Measurements from ENCODE around the gene ATXN1. TPM values are rescaled to one million over a fixed set of nuclear protein-coding genes. Genes with fewer than 3 reads are reported as not detected.

The ATXN1 gene
- polyA plus RNA-seq, 1 of the 3 experiments (the other 2 are of a cell fraction) = 7.9 TPM

DNA sequence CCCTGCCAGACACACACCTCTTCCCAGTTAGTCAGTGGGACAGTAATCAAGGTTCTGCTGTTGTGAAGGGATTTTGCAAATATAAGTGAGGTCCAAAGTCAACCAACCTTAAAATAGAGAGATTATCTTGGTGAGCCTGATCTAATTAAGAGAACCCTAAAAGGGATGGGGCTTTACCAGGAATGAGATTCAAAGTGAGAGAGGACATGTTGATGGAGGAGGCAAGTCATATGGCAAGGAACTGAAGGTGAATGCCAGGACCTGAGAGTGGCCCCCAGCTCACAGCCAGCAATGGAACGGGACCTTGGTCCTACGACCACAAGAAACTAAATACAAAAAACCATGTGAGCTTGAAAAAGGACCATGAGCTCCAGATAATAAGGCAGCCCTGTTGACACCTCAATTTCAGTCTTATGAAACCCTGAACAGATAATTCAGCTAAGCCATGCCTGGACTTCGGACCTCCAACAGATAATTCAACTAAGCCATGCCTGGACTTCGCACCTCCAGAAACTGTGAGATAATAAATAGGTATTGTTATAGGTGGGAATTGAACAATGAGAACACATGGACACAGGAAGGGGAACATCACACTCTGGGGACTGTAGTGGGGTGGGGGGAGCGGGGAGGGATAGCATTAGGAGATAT, 269.5 kb downstream of the ATXN1 start:
- TF ChIP-seq IRF3 (IDR thresholded peaks at IDR 0.05; ENCODE audit: low read depth, low read length) = no peak
- no peak for TF ChIP-seq FOXJ3 (CRISPR knock-in tag; IDR thresholded peaks at IDR 0.05)
- no peak for TF ChIP-seq ELF1 (IDR thresholded peaks at IDR 0.05)
- Histone ChIP-seq H3K27ac (ENCODE audit: low read depth in 2 of 2, low read length in 1 of 2) (no peak overlapping the region), H3K4me1 (ENCODE audit: control insufficient read depth in 1 of 2, insufficient read depth in 2 of 2, low read depth in 1 of 2, low read length in 1 of 2) (no peaks in the 10 kb centered on the region)

DNA sequence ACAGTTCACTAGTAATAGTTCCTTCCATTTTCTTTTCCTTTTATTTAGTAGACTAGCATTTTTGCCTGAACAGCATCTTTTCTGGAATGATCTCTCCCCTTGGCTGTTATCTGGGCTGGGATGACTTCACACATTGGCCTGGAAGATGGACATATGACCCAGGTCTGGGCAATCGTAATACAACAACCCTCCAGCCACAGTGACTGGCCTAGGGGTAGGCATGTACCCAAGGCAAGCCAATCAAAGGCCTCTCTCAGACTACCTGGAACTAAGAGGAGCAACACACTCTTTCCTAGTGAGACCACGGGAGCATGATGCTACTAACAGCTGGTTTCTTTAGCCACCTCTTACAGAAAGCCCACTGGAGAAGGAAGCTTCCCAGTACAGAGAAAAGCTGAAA, 270.6 kb downstream of the ATXN1 start:
- no peak for TF ChIP-seq CHD2 (IDR thresholded peaks at IDR 0.05; ENCODE audit: low read length, partially characterized antibody)
- TF ChIP-seq MXI1 (IDR thresholded peaks at IDR 0.05; ENCODE audit: low read depth, low read length) = no peak
- TF ChIP-seq, protein P1, sequence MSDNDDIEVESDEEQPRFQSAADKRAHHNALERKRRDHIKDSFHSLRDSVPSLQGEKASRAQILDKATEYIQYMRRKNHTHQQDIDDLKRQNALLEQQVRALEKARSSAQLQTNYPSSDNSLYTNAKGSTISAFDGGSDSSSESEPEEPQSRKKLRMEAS (IDR thresholded peaks at IDR 0.05; ENCODE audit: low read depth) = no peak
- no peak for TF ChIP-seq POLR2AphosphoS5 (IDR thresholded peaks at IDR 0.05; ENCODE audit: low read depth, low read length)
- H3K9ac ChIP-seq = no peak overlapping the region
- H3K4me2 ChIP-seq = no peak overlapping the region
- ChIA-PET CTCF (interaction anchor here (0.6 kb wide), 1 partner anchor 159 kb away, joined by 3 read pairs; no protein-coding TSS in a partner anchor), POLR2A (no interaction called here)
- H3K27me3 ChIP-seq (ENCODE audit: insufficient read depth) = no peaks in the 10 kb centered on the region
- no peak for DNase-seq
- 91% methylated on average over 2 of the region's 2 CpGs for WGBS (ENCODE audit: low lambda C conversion rate)
- H2AFZ ChIP-seq (ENCODE audit: low read depth) = no peak overlapping the region
- no peaks in the 10 kb centered on the region for H3K9me2 ChIP-seq
- no peak overlapping the region for H3K4me3 ChIP-seq (ENCODE audit: low read depth in 2 of 2, low read length in 1 of 2)
- H3K79me2 ChIP-seq (ENCODE audit: insufficient read depth) = no peaks in the 10 kb centered on the region
- H4K20me1 ChIP-seq (ENCODE audit: insufficient read depth) = peaks cover 5% of the 10 kb centered on the region; the same call in 1 of the 2 replicates
- peaks cover 3 to 12% of the 10 kb centered on the region in 2 experiments for H3K36me3 ChIP-seq (replicated peaks in 1 of 2; ENCODE audit: control insufficient read depth in 1 of 2, insufficient read depth in 2 of 2, low read length in 1 of 2)
- H3F3A ChIP-seq (replicated peaks; ENCODE audit: insufficient read depth) = peaks cover 3% of the 10 kb centered on the region
- H3K9me3 ChIP-seq = no peaks in the 10 kb centered on the region
- H3K27ac ChIP-seq (ENCODE audit: low read depth in 2 of 2, low read length in 1 of 2) = no peak overlapping the region
- no peaks in the 10 kb centered on the region for H3K4me1 ChIP-seq (ENCODE audit: control insufficient read depth in 1 of 2, insufficient read depth in 2 of 2, low read depth in 1 of 2, low read length in 1 of 2)

More for the DNA sequence above, 269.5 kb downstream of the ATXN1 start:
- Histone ChIP-seq H3K4me3 (ENCODE audit: low read depth in 2 of 2, low read length in 1 of 2) (no peak overlapping the region), H3K4me2 (no peak overlapping the region), H3K9me2 (no peaks in the 10 kb centered on the region), H2AFZ (ENCODE audit: low read depth) (no peak overlapping the region), H3F3A (replicated peaks; ENCODE audit: insufficient read depth) (peaks cover 3% of the 10 kb centered on the region), H4K20me1 (ENCODE audit: insufficient read depth) (peaks cover 5% of the 10 kb centered on the region; the same call in 1 of the 2 replicates), H3K27me3 (ENCODE audit: insufficient read depth) (no peaks in the 10 kb centered on the region), H3K36me3 (replicated peaks in 1 of 2; ENCODE audit: control insufficient read depth in 1 of 2, insufficient read depth in 2 of 2, low read length in 1 of 2) (peaks cover 0 to 3% of the 10 kb centered on the region in 2 experiments), H3K9ac (no peak overlapping the region), H3K9me3 (no peaks in the 10 kb centered on the region), H3K79me2 (ENCODE audit: insufficient read depth) (no peaks in the 10 kb centered on the region)
- POLR2A ChIA-PET = no interaction called here
- 94% methylated on average over 5 of the region's 5 CpGs for WGBS (ENCODE audit: low lambda C conversion rate)
- CTCF ChIA-PET = interaction anchor here (0.7 kb wide), 1 partner anchor 175 kb away, joined by 3 read pairs; no protein-coding TSS in a partner anchor
- DNase-seq = no peak

- Histone ChIP-seq H3K79me2 (ENCODE audit: insufficient read depth) (peaks cover under 1% of the 10 kb centered on the region; the same call in 1 of the 2 replicates), H3K4me3 (ENCODE audit: low read depth in 2 of 2, low read length in 1 of 2) (no peak overlapping the region), H4K20me1 (ENCODE audit: insufficient read depth) (peaks cover 5% of the 10 kb centered on the region; the same call in 1 of the 2 replicates), H3K9ac (no peak overlapping the region), H3K4me2 (no peak overlapping the region), H3K27ac (ENCODE audit: low read depth in 2 of 2, low read length in 1 of 2) (no peak overlapping the region), H3K9me2 (no peaks in the 10 kb centered on the region), H3K27me3 (ENCODE audit: insufficient read depth) (no peaks in the 10 kb centered on the region), H3K4me1 (ENCODE audit: control insufficient read depth in 1 of 2, insufficient read depth in 2 of 2, low read depth in 1 of 2, low read length in 1 of 2) (no peaks in the 10 kb centered on the region), H2AFZ (ENCODE audit: low read depth) (no peak overlapping the region), H3K36me3 (replicated peaks in 1 of 2; ENCODE audit: control insufficient read depth in 1 of 2, insufficient read depth in 2 of 2, low read length in 1 of 2) (peaks cover 6 to 29% of the 10 kb centered on the region in 2 experiments), H3F3A (replicated peaks; ENCODE audit: insufficient read depth) (peaks cover 3% of the 10 kb centered on the region), H3K9me3 (no peaks in the 10 kb centered on the region)
- WGBS (ENCODE audit: low lambda C conversion rate) = 97% methylated on average over 2 of the region's 2 CpGs
- POLR2A ChIA-PET = no interaction called here
- no peak for DNase-seq
- CTCF ChIA-PET = interaction anchor here (0.9 kb wide), 1 partner anchor 22 kb away, joined by 3 read pairs; no protein-coding TSS in a partner anchor
- no peak for TF ChIP-seq USF1 (IDR thresholded peaks at IDR 0.05; ENCODE audit: borderline replicate concordance, low read depth)
- TF ChIP-seq TCF12 (IDR thresholded peaks at IDR 0.05) = no peak
- no peak for TF ChIP-seq GABPA (IDR thresholded peaks at IDR 0.05; ENCODE audit: low read depth)
- no peak for TF ChIP-seq CTCF (IDR thresholded peaks at IDR 0.05)
- TF ChIP-seq, protein P2, sequence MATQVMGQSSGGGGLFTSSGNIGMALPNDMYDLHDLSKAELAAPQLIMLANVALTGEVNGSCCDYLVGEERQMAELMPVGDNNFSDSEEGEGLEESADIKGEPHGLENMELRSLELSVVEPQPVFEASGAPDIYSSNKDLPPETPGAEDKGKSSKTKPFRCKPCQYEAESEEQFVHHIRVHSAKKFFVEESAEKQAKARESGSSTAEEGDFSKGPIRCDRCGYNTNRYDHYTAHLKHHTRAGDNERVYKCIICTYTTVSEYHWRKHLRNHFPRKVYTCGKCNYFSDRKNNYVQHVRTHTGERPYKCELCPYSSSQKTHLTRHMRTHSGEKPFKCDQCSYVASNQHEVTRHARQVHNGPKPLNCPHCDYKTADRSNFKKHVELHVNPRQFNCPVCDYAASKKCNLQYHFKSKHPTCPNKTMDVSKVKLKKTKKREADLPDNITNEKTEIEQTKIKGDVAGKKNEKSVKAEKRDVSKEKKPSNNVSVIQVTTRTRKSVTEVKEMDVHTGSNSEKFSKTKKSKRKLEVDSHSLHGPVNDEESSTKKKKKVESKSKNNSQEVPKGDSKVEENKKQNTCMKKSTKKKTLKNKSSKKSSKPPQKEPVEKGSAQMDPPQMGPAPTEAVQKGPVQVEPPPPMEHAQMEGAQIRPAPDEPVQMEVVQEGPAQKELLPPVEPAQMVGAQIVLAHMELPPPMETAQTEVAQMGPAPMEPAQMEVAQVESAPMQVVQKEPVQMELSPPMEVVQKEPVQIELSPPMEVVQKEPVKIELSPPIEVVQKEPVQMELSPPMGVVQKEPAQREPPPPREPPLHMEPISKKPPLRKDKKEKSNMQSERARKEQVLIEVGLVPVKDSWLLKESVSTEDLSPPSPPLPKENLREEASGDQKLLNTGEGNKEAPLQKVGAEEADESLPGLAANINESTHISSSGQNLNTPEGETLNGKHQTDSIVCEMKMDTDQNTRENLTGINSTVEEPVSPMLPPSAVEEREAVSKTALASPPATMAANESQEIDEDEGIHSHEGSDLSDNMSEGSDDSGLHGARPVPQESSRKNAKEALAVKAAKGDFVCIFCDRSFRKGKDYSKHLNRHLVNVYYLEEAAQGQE (IDR thresholded peaks at IDR 0.05; ENCODE audit: low read depth, low read length) = no peak
- TF ChIP-seq JUND (IDR thresholded peaks at IDR 0.05) = no peak
- no peak for TF ChIP-seq EP300 (IDR thresholded peaks at IDR 0.05; ENCODE audit: borderline replicate concordance in 1 of 2, low read depth in 1 of 2, low read length in 1 of 2)
These were observed 272.4 kb downstream of the ATXN1 start for GRCh38 chr6:16488813-16489212.

All from SK-N-SH (cell line).